ENCODE results near the gene SH3PXD2A.
"Not testable (repeated sequence)": the region's sequence is repeated elsewhere in the genome, so short reads cannot be mapped to it uniquely, and the experiment has no call there.

SH3PXD2A gene

GRCh38 chr10:103636492-103636891 is 218.9 kb downstream of the SH3PXD2A start:
- DNase-seq: peak in 1 of 2 experiments; percentile 13

DNA sequence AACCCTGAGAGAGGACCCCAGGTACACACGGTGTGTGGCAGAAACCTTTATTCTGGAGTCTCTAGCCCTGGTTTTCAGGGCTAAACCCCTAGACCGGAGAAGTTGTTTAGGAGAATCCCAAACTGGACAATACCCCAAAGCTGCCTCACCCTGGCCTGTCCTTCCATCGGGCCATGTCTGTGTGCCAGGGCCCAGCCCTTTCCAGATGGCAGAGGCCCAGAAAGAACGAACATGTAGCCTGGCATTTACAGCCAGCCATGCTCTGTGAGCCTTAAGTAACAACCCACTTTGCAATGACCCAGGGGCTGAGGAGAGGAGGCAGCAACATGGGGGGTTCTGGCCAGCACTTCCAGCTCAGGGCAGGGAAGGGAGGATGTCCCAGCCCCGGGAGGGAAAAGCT is 219.8 kb downstream of the SH3PXD2A start:
- no peak for DNase-seq

DNA sequence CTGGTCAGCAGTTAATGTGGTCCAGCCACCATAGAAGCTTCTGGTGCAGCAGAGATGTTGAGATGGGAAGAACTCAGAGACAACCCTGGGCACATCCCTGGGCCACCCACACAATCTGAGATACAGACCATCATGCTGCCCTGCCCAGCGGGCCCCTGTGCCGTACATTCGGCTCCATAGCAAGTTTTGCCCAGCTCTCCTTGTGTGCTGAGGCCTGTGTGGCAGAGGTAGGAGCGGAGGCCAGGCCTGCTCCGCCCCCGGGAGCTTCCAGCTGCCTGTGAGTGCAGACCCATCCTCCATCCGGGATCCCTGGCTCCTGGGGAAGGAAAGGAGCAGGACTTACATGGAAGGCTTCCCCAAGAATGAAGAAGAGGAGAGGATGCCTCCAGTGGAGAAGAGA is 221.5 kb downstream of the SH3PXD2A start:
- no peak for DNase-seq

GRCh38 chr10:103632871-103633270 is 222.5 kb downstream of the SH3PXD2A start:
- DNase-seq: not testable (repeated sequence)

DNA sequence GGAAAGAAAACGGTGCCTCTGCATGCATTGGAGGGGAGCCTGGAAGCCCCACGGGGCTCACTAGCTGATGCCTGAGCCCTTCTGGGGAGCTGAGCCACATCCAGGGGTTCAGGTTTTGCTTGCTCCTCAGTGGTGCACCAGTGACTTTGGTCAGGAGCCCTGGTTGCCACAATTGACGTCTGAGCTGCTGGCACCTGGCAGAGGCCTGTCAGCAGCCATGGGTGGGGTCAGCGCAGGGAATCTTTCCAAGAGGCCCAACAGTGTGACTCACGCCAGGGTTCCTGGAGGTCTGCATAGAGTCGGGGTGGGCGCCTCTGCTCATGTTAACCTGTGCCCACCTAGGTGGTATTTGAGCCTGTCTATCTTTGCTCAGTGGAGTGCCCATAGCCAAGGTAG is 223.1 kb downstream of the SH3PXD2A start:
- DNase-seq: no peak

GRCh38 chr10:103630156-103630555 is 225.2 kb downstream of the SH3PXD2A start:
- DNase-seq: no peak

DNA sequence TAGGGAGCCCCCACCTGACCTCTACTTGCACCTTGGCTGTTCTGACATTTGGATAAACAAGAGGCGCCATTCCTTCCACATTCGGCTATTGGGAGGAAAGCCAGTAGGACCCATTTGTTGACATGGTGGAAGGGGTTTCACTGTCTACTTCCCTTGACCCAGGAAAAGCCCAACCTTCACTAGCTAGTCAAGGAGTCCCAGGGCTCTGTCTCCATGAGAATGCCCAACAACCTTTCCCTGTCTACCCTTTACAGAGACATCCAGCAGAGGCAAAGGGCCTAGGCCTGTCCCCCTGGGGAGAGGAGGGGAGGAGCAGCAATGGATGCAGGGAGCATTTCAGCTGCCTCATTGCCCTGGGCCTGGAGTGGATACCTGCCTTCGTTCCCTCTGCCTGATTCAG is 225.8 kb downstream of the SH3PXD2A start:
- DNase-seq: no peak

DNA sequence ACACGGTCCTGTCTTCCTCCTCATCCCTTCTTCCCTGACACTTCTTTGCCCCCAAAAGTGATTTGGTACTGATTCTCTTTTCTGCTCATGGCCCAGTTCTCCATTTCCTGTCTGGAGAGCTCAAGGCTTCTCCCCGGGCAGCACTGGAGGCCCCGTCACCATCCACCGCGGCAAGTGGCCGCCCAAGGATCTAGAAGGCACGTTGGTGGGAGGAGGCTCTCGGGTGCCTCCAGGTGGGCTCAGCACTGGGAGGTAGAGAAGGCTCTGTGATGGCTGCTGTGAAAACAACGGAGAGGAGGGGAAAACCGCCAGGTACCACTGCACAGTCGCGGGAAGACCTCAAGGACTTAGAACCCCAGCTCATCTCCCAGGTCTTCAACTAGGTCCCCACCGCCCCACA is 227.5 kb downstream of the SH3PXD2A start:
- no peak for DNase-seq

GRCh38 chr10:103627111-103627892 is 228.1 kb downstream of the SH3PXD2A start:
- DNase-seq: no peak

DNA sequence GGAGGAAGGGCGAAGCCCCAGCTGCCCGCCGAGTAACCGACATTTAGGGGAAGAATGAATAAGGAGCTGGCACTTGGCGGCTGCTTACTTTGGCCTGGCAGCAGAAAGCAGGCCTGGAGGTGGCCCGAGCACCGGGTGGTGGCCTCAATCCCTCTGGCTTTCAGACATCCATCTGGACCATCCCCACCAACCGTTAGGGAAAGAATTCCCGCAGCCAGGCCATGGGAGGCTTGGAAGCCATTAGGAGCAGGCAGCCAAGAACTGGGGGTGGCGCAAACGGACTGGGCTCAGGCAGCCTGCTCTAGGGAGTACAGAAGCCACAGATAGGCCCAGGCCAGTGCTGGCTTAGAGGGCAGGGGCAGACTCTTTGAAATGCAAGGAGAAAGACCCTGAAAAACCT is 229.2 kb downstream of the SH3PXD2A start:
- no peak for DNase-seq

DNA sequence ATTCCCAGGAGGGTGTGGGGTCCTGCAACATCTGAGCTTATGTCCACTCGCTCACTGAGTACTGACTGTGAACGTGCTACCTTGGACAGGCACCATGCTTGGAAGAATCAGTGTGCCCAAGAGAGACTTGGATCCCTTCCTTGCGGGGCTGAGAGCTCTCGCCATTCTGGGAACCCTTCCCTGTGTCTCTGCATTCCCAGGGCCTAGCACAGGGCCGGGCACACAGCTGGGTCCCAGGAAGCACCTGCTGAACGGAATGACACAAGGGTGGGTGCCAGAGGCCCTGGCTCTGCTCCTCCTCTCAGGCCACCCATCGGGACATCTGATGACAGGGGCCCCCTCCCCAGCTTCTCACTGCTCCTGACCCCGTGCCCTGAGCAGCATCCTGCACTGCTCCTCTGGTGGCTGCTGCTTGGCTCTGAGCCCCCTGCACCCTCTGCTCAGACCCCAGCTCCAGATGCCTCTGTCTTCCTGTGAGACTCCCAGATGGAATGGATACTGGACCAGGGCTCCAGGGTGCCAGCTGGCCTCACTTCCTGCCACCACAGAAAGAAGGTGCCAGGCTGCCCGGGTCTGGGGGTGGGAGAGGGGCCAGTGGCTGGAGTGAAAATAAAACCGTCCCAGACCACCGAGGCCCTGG is 232.3 kb downstream of the SH3PXD2A start:
- DNase-seq: no peak

- DNase-seq: no peak
Observed at GRCh38 chr10:103622286-103622685, 233.1 kb downstream of the SH3PXD2A start.

DNA sequence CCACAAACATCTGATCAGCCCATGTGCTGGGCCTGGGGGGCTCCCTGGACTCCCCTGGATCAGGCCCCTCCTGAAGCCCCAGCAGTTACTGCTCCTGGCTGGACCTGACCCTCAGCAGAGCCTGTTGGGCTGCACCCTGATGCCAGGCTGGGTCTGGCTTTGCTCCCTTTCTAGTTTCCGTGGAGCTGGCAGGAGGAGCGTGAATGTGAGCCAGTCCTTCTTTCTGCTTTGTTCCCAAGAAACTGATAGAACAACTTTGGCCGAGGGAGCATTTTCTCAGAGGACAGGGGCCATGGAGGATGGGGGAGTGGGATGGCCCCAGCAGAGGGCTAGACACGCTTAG is 233.6 kb downstream of the SH3PXD2A start:
- no peak for DNase-seq

GRCh38 chr10:103620891-103621782 is 234.2 kb downstream of the SH3PXD2A start:
- DNase-seq: no peak

DNA sequence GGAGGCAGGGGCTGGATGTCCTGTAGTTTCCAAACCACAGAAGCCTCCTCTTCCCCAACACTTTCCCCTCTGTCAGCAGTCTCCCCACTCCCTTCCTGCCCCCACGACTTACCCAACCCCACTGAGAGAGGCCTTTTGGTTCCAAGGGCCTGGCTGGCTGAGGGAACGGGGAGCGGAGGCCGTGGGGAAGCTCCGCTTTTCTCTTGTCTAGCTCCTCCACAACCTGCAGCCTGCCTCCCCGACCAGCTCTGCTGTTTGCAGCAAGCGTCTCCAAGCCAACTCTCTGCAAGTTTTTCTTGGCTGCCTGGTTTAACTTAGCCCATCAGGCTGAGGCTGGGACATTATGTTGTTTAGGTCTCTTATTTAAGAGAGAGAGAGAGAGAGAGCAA is 235.0 kb downstream of the SH3PXD2A start:
- no peak for DNase-seq

GRCh38 chr10:103619424-103620351 is 235.7 kb downstream of the SH3PXD2A start:
- DNase-seq: no peak

DNA sequence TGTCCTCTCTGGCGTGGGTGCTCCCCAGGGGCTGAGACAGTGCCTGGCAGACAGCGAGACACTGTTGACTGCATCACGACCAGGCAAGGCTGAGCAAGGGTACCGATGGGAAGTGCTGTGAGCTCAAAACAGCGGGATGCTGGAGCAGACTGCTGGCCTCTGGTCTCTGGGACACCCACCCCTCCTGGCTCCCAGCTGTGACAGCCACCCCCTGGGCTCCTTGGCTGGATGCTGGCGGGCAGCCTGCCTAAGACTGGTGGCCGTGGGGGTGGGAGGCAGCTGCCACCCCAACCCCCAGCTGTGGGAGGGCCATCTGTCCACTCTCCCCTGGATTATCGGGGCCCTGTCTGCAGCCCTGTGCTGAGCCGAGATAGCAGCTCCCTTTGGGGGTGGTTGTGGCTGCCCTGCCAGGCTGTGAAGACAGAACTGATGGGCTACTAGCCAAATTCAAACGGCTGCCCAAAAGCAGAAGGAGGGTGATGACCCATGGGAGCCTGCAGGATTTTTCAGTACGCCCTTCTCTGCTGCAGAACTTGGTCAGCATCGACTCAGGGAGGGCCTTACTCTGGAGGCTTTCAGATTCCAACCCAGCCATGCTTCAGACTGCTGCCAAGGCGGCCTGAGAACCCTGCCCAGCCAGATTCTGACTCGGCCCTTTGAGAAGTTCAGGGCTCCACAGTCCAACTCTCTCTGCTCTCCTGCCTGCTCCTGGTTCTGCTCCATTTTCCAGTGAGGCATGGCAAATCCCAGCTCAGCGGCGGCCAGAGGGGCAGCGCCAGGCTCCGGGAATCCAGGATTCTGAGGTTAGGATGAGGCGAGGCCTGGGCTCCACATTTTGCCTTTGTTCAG is 236.6 kb downstream of the SH3PXD2A start:
- DNase-seq: peak in 1 of 2 experiments; percentile 55

- no peak for DNase-seq
Observed at GRCh38 chr10:103617602-103618385, 237.6 kb downstream of the SH3PXD2A start.

GRCh38 chr10:103616705-103617601 is 238.4 kb downstream of the SH3PXD2A start:
- DNase-seq: no peak
